Right cardiac atrium (tissue), 5 donors: ENCODE data around the gene PLEKHA6. TPM values are rescaled to one million over a fixed set of nuclear protein-coding genes. Genes with fewer than 3 reads are reported as not detected.

Experiments
- ATAC-seq, 2 donors: fragments of 200-7000 bp; cut with Tn5 transposase; one replicate each; pipeline versions ENCODE4 v1.8.0 to v1.9.1; 2020; ENCODE audit warnings: moderate library complexity in 2 of 2, mild to moderate bottlenecking in 1 of 2
- DNase-seq, 3 donors: peaks; one replicate each; pipeline ENCODE4 v3.0.0-alpha.2; 2020
- H3K27ac ChIP-seq: one replicate; pipeline ENCODE4 v1.5.1; 2013; ENCODE audit warnings: mild to moderate bottlenecking, low read length, control low read depth, moderate library complexity
- H3K27me3 ChIP-seq: one replicate; pipeline ENCODE4 v1.6.1; 2013; ENCODE audit not compliant: control insufficient read depth, insufficient read depth
- H3K4me1 ChIP-seq: one replicate; pipeline ENCODE4 v1.6.1; 2013; ENCODE audit warnings: low read length; ENCODE audit not compliant: control insufficient read depth, insufficient read depth
- H3K4me3 ChIP-seq: one replicate; pipeline ENCODE4 v1.5.1; 2013; ENCODE audit warnings: low read length, control low read depth
- H3K9me3 ChIP-seq: one replicate; pipeline ENCODE4 v1.6.1; 2013; ENCODE audit warnings: low read length; ENCODE audit not compliant: control insufficient read depth
- WGBS: extraction: QIAGEN DNeasy Blood & Tissue Kit; methylation state at CpG from one replicate; pipeline ENCODE4 v1.1.7; 2013; 5-methylcytosine and 5-hydroxymethylcytosine counted together
- intact Hi-C, 4 donors: fragments of 100-400 bp; cut with DNase I; formaldehyde crosslinking; loops; one replicate each; pipeline versions ENCODE4 v1.11.0 to v1.14.0; 2022 to 2023
- polyA plus RNA-seq: library from polyadenylated mRNA; stranded (reverse); fragments of 200-250 nt; gene quantifications from one replicate; pipeline ENCODE4 v1.2.3, GENCODE V29; 2013
- total RNA-seq, 4 donors: library from RNA; stranded (reverse); fragmentation: NEBNext Ultra II Directional; extraction: Animal tissue kit (Norgen Biotek cat#: 25700); gene quantifications; one replicate each; pipeline ENCODE4 v1.2.1, GENCODE V29; 2021
- donor health status: healthy with polysubstance abuse.
- donor health status: DM: no; HTN: yes; CAD: no.
- donor health status: DM: no; HTN: no; CAD: no.
- donor health status: DM: no; HTN: yes; CAD: no; lungs with severe emphysema.
- donor health status: DM: yes; HTN: yes; CAD: no.

PLEKHA6 gene
- total and polyA plus RNA-seq, 5 donors, result 17.7 to 55.4 (median 28.9) TPM

GRCh38 chr1:204355913-204356312, 3.8 kb downstream of the PLEKHA6 start:
- no peaks in the 10 kb centered on the region for H3K27me3 ChIP-seq
- WGBS, result 91% methylated on average over 4 of the region's 4 CpGs
- ATAC-seq (no peak), DNase-seq (no peak)
- H3K9me3 ChIP-seq, result no peaks in the 10 kb centered on the region
- peaks cover 7% of the 10 kb centered on the region for H3K4me1 ChIP-seq
- no peak overlapping the region for H3K4me3 ChIP-seq
- no peak overlapping the region for H3K27ac ChIP-seq
- intact Hi-C loops, result loop anchor here in 2 of 4 donors (5.0 to 10.0 kb wide), 2 partner anchors 49 to 61 kb away; no protein-coding TSS in a partner anchor

GRCh38 chr1:204354579-204354978, 5.2 kb downstream of the PLEKHA6 start:
- no peak overlapping the region for H3K27ac ChIP-seq
- intact Hi-C loops, result loop anchor here in 1 of 4 donors (10.0 kb wide), 1 partner anchor 60 kb away; no protein-coding TSS in a partner anchor
- WGBS, result 58% methylated on average over 6 of the region's 6 CpGs
- H3K4me3 ChIP-seq, result no peak overlapping the region
- no peak for DNase-seq
- H3K27me3 ChIP-seq, result no peaks in the 10 kb centered on the region
- peaks cover 7% of the 10 kb centered on the region for H3K4me1 ChIP-seq
- ATAC-seq, result no peak
- no peaks in the 10 kb centered on the region for H3K9me3 ChIP-seq

GRCh38 chr1:204353213-204353910, 6.4 kb downstream of the PLEKHA6 start:
- ATAC-seq, result no peak
- H3K27ac ChIP-seq, result no peak overlapping the region
- no peaks in the 10 kb centered on the region for H3K9me3 ChIP-seq
- 96% methylated on average over 5 of the region's 5 CpGs for WGBS
- intact Hi-C loops, result loop anchor here in 1 of 4 donors (10.0 kb wide), 1 partner anchor 59 kb away; no protein-coding TSS in a partner anchor
- no peaks in the 10 kb centered on the region for H3K27me3 ChIP-seq
- H3K4me1 ChIP-seq, result peaks cover 5% of the 10 kb centered on the region
- no peak for DNase-seq
- no peak overlapping the region for H3K4me3 ChIP-seq

GRCh38 chr1:204350857-204351573, 8.7 kb downstream of the PLEKHA6 start:
- WGBS, result 27% methylated on average over 20 of the region's 20 CpGs
- ATAC-seq (peak; percentile 65 to 72), DNase-seq (peak; percentile 88 to 96 (median 96))
- Histone ChIP-seq H3K27me3 (no peaks in the 10 kb centered on the region), H3K9me3 (no peaks in the 10 kb centered on the region), H3K27ac (peak overlapping the region; percentile 27), H3K4me1 (peaks cover 12% of the 10 kb centered on the region), H3K4me3 (no peak overlapping the region)
- intact Hi-C loops, result loop anchor here in 1 of 4 donors (10.0 kb wide), 1 partner anchor 56 kb away; no protein-coding TSS in a partner anchor

- WGBS, result 40% methylated on average over 6 of the region's 6 CpGs
- H3K9me3 ChIP-seq, result no peaks in the 10 kb centered on the region
- H3K4me3 ChIP-seq, result no peak overlapping the region
- ATAC-seq, result no peak
- DNase-seq, result peak in 1 of 3 donors; percentile 41
- H3K4me1 ChIP-seq, result peaks cover 13% of the 10 kb centered on the region
- intact Hi-C loops, result loop anchor here in 1 of 4 donors (10.0 kb wide), 1 partner anchor 56 kb away; no protein-coding TSS in a partner anchor
- peak overlapping the region; percentile 27 for H3K27ac ChIP-seq
- no peaks in the 10 kb centered on the region for H3K27me3 ChIP-seq
Measured at GRCh38 chr1:204350312-204350711, 9.4 kb downstream of the PLEKHA6 start.

GRCh38 chr1:204349602-204350001, 10.1 kb downstream of the PLEKHA6 start:
- Histone ChIP-seq H3K4me3 (no peak overlapping the region), H3K4me1 (peaks cover 17% of the 10 kb centered on the region), H3K9me3 (no peaks in the 10 kb centered on the region), H3K27me3 (no peaks in the 10 kb centered on the region), H3K27ac (no peak overlapping the region)
- 76% methylated on average over 7 of the region's 7 CpGs for WGBS
- no peak for ATAC-seq
- peak in 1 of 3 donors; percentile 49 for DNase-seq
- intact Hi-C loops, result loop anchor here in 1 of 4 donors (10.0 kb wide), 1 partner anchor 55 kb away; no protein-coding TSS in a partner anchor

GRCh38 chr1:204348722-204349121, 11.0 kb downstream of the PLEKHA6 start:
- Histone ChIP-seq H3K27me3 (no peaks in the 10 kb centered on the region), H3K4me1 (peaks cover 18% of the 10 kb centered on the region), H3K9me3 (no peaks in the 10 kb centered on the region), H3K4me3 (no peak overlapping the region), H3K27ac (peak overlapping the region; percentile 22)
- 8% methylated on average over 6 of the region's 6 CpGs for WGBS
- intact Hi-C loops, result no loop called here
- DNase-seq (peak; percentile 92 to 95 (median 94)), ATAC-seq (peak; percentile 95 to 97)

- no peaks in the 10 kb centered on the region for H3K9me3 ChIP-seq
- H3K4me1 ChIP-seq, result peaks cover 18% of the 10 kb centered on the region
- no peaks in the 10 kb centered on the region for H3K27me3 ChIP-seq
- ATAC-seq, result peak in 1 of 2 donors; percentile 2
- intact Hi-C loops, result no loop called here
- H3K27ac ChIP-seq, result peak overlapping the region; percentile 22
- H3K4me3 ChIP-seq, result no peak overlapping the region
- no peak for DNase-seq
- 43% methylated on average over 6 of the region's 6 CpGs for WGBS
Measured at GRCh38 chr1:204348242-204348641, 11.5 kb downstream of the PLEKHA6 start.

- intact Hi-C loops, result no loop called here
Measured at GRCh38 chr1:204345941-204346645, 13.6 kb downstream of the PLEKHA6 start.

GRCh38 chr1:204345438-204345841, 14.3 kb downstream of the PLEKHA6 start:
- Histone ChIP-seq H3K4me3 (no peak overlapping the region), H3K27ac (no peak overlapping the region), H3K9me3 (no peaks in the 10 kb centered on the region), H3K27me3 (no peaks in the 10 kb centered on the region), H3K4me1 (peaks cover 21% of the 10 kb centered on the region)
- 62% methylated on average over 5 of the region's 5 CpGs for WGBS
- intact Hi-C loops, result no loop called here
- no peak for DNase-seq
- no peak for ATAC-seq

More at GRCh38 chr1:204345941-204346645, 13.6 kb downstream of the PLEKHA6 start:
- DNase-seq (no peak), ATAC-seq (no peak)
- Histone ChIP-seq H3K27me3 (no peaks in the 10 kb centered on the region), H3K4me1 (peaks cover 18% of the 10 kb centered on the region), H3K9me3 (no peaks in the 10 kb centered on the region), H3K27ac (no peak overlapping the region), H3K4me3 (no peak overlapping the region)
- WGBS, result 81% methylated on average over 6 of the region's 6 CpGs
